T-helper 2 cell treated with Interferon-gamma antibody and Interleukin-4, amounts not matched to agents 5 μg/mL and 100 μg/mL, for 36 hours (primary cell): Measurements from ENCODE around the gene SPEF1.
"Not testable (repeated sequence)": the region's sequence is repeated elsewhere in the genome, so short reads cannot be mapped to it uniquely, and the experiment has no call there.

Source experiments
- DNase-seq: peaks from one replicate; pipeline ENCODE4 v3.0.0; 2021; ENCODE audit warnings: low spot score
- H3K27ac Mint-ChIP-seq: one replicate; pipeline ENCODE4 v1.8.0; 2021; ENCODE audit warnings: mild to moderate bottlenecking, mixed read lengths
- H3K27me3 Mint-ChIP-seq: one replicate; pipeline ENCODE4 v1.8.0; 2021; ENCODE audit warnings: low read depth, mixed read lengths
- H3K36me3 Mint-ChIP-seq: one replicate; pipeline ENCODE4 v1.8.0; 2021; ENCODE audit warnings: low read depth, mixed read lengths
- H3K4me1 Mint-ChIP-seq: one replicate; pipeline ENCODE4 v1.8.0; 2021; ENCODE audit warnings: low read depth, mixed read lengths
- H3K4me3 Mint-ChIP-seq: one replicate; pipeline ENCODE4 v1.8.0; 2022; ENCODE audit warnings: mild to moderate bottlenecking, moderate library complexity, mixed read lengths
- H3K9me3 Mint-ChIP-seq: one replicate; pipeline ENCODE4 v1.8.0; 2021; ENCODE audit warnings: mixed read lengths

Gene SPEF1

GRCh38 chr20:3781153-3781910, at the start of gene SPEF1:
Gene SPEF1, minus strand, starts transcription at chr20:3781448. Its CDS starts 161 bp downstream, at chr20:3781287.
- Mint-ChIP-seq H3K9me3 (no peaks in the 10 kb centered on the region), H3K27ac (peak within 1 kb of the TSS; percentile 47), H3K36me3 (peaks cover 11% of the 10 kb centered on the region)

GRCh38 chr20:3829891-3830290, 48.6 kb upstream of the SPEF1 start:
- not testable (repeated sequence) for H3K27ac Mint-ChIP-seq, H3K4me1 Mint-ChIP-seq, H3K9me3 Mint-ChIP-seq, DNase-seq, H3K36me3 Mint-ChIP-seq, H3K27me3 Mint-ChIP-seq, H3K4me3 Mint-ChIP-seq

More at GRCh38 chr20:3781153-3781910, at the start of gene SPEF1:
- H3K4me3 Mint-ChIP-seq: peak within 1 kb of the TSS; percentile 44
- peaks cover 45% of the 10 kb centered on the region for H3K4me1 Mint-ChIP-seq
- peaks cover 24% of the 10 kb centered on the region for H3K27me3 Mint-ChIP-seq
- DNase-seq: peak; percentile 47

GRCh38 chr20:3828798-3829197, 47.5 kb upstream of the SPEF1 start:
- Mint-ChIP-seq H3K27ac (no peak overlapping the region), H3K9me3 (no peaks in the 10 kb centered on the region), H3K27me3 (no peaks in the 10 kb centered on the region), H3K4me3 (no peak overlapping the region), H3K4me1 (no peaks in the 10 kb centered on the region), H3K36me3 (peaks cover 9% of the 10 kb centered on the region)
- DNase-seq: no peak

- Mint-ChIP-seq H3K36me3 (peaks cover 13% of the 10 kb centered on the region), H3K27me3 (no peaks in the 10 kb centered on the region), H3K27ac (no peak overlapping the region), H3K4me1 (peaks cover 5% of the 10 kb centered on the region), H3K9me3 (no peaks in the 10 kb centered on the region), H3K4me3 (no peak overlapping the region)
- DNase-seq: no peak
Observed at GRCh38 chr20:3826420-3826819, 45.2 kb upstream of the SPEF1 start.

GRCh38 chr20:3825526-3825925, 44.3 kb upstream of the SPEF1 start:
- Mint-ChIP-seq H3K36me3 (peaks cover 13% of the 10 kb centered on the region), H3K4me3 (no peak overlapping the region), H3K27me3 (no peaks in the 10 kb centered on the region), H3K9me3 (no peaks in the 10 kb centered on the region), H3K4me1 (peaks cover 7% of the 10 kb centered on the region), H3K27ac (no peak overlapping the region)
- DNase-seq: no peak

- Mint-ChIP-seq H3K27ac (no peak overlapping the region), H3K9me3 (no peaks in the 10 kb centered on the region), H3K4me1 (peaks cover 17% of the 10 kb centered on the region), H3K36me3 (peaks cover 9% of the 10 kb centered on the region), H3K27me3 (no peaks in the 10 kb centered on the region), H3K4me3 (no peak overlapping the region)
- DNase-seq: no peak
Observed at GRCh38 chr20:3823881-3824280, 42.6 kb upstream of the SPEF1 start.

- peaks cover 9% of the 10 kb centered on the region for H3K36me3 Mint-ChIP-seq
- peak overlapping the region; percentile 92 for H3K27ac Mint-ChIP-seq
- no peaks in the 10 kb centered on the region for H3K27me3 Mint-ChIP-seq
- H3K4me3 Mint-ChIP-seq: peak overlapping the region; percentile 86
- no peak for DNase-seq
- no peaks in the 10 kb centered on the region for H3K9me3 Mint-ChIP-seq
- peaks cover 27% of the 10 kb centered on the region for H3K4me1 Mint-ChIP-seq
Observed at GRCh38 chr20:3821996-3822395, 40.7 kb upstream of the SPEF1 start.

GRCh38 chr20:3820901-3821727, 39.9 kb upstream of the SPEF1 start:
- Mint-ChIP-seq H3K4me1 (peaks cover 34% of the 10 kb centered on the region), H3K36me3 (peaks cover 9% of the 10 kb centered on the region), H3K27me3 (no peaks in the 10 kb centered on the region), H3K27ac (peak overlapping the region; percentile 92), H3K4me3 (peak overlapping the region; percentile 86), H3K9me3 (no peaks in the 10 kb centered on the region)
- no peak for DNase-seq

- Mint-ChIP-seq H3K4me1 (peaks cover 41% of the 10 kb centered on the region), H3K9me3 (no peaks in the 10 kb centered on the region), H3K4me3 (peak within 1 kb of the TSS; percentile 86), H3K27me3 (no peaks in the 10 kb centered on the region), H3K36me3 (peaks cover 10% of the 10 kb centered on the region), H3K27ac (peak within 1 kb of the TSS; percentile 92)
- DNase-seq: peak; percentile 96
Observed at GRCh38 chr20:3820048-3820900, 39.0 kb upstream of the SPEF1 start, which contains the start of gene AP5S1. Gene AP5S1, plus strand, starts transcription at chr20:3820547. Its CDS starts 1,571 bp downstream, at chr20:3822118.

- H3K4me3 Mint-ChIP-seq: peak overlapping the region; percentile 78
- no peaks in the 10 kb centered on the region for H3K27me3 Mint-ChIP-seq
- DNase-seq: no peak
- no peaks in the 10 kb centered on the region for H3K9me3 Mint-ChIP-seq
- peaks cover 11% of the 10 kb centered on the region for H3K36me3 Mint-ChIP-seq
- peaks cover 45% of the 10 kb centered on the region for H3K4me1 Mint-ChIP-seq
- peak overlapping the region; percentile 86 for H3K27ac Mint-ChIP-seq
Observed at GRCh38 chr20:3819411-3820047, 38.3 kb upstream of the SPEF1 start.

GRCh38 chr20:3818155-3819151, 37.2 kb upstream of the SPEF1 start:
- Mint-ChIP-seq H3K27me3 (no peaks in the 10 kb centered on the region), H3K4me3 (peak overlapping the region; percentile 46), H3K36me3 (peaks cover 8% of the 10 kb centered on the region), H3K4me1 (peaks cover 49% of the 10 kb centered on the region), H3K27ac (peak overlapping the region; percentile 77), H3K9me3 (no peaks in the 10 kb centered on the region)
- no peak for DNase-seq

GRCh38 chr20:3815703-3816315, 34.6 kb upstream of the SPEF1 start:
- Mint-ChIP-seq H3K9me3 (no peaks in the 10 kb centered on the region), H3K4me3 (peak overlapping the region; percentile 86), H3K36me3 (peaks cover 15% of the 10 kb centered on the region), H3K4me1 (peaks cover 65% of the 10 kb centered on the region), H3K27ac (peak overlapping the region; percentile 94), H3K27me3 (no peaks in the 10 kb centered on the region)
- DNase-seq: no peak
